Measurements from ENCODE around the gene ATAD3A. TPM values are rescaled to one million over a fixed set of nuclear protein-coding genes. Genes with fewer than 3 reads are reported as not detected.
"Not testable (repeated sequence)": the region's sequence is repeated elsewhere in the genome, so short reads cannot be mapped to it uniquely, and the experiment has no call there.

The ATAD3A gene
- total RNA-seq, 1 experiment from 2014 or later, result 155 TPM

- no peak for DNase-seq (ENCODE audit: low spot score)
These were observed 43.3 kb downstream of the ATAD3A start for GRCh38 chr1:1554926-1555915.

- no peak for DNase-seq (ENCODE audit: low spot score)
These were observed 44.5 kb downstream of the ATAD3A start for GRCh38 chr1:1556505-1556904.

- not testable (repeated sequence) for DNase-seq (ENCODE audit: low spot score)
These were observed 45.0 kb downstream of the ATAD3A start for GRCh38 chr1:1556961-1557360.

GRCh38 chr1:1557688-1558087 lies 45.7 kb downstream of the ATAD3A start:
- not testable (repeated sequence) for DNase-seq (ENCODE audit: low spot score)

DNA sequence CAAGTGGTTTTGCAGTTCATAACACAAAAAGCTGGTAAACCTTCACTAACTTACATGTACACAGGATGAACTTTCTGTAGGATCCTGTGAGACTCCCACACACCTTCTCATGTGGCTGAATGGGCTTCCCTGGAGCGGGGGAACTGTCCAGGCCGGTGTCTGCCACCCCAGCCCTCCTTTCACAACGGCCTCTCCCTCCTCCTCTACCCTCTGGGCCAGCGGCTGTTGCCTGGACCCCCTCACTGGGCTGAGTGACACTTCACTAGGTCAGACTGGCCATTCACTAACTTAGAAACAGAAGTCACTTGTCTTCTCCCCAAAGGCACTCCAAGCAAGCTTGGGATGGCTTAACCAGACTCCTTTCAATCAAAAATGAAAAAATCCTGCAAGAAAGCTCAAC lies 46.6 kb downstream of the ATAD3A start:
- no peak for DNase-seq (ENCODE audit: low spot score)

GRCh38 chr1:1559066-1559465 lies 47.1 kb downstream of the ATAD3A start:
- no peak for DNase-seq (ENCODE audit: low spot score)

DNA sequence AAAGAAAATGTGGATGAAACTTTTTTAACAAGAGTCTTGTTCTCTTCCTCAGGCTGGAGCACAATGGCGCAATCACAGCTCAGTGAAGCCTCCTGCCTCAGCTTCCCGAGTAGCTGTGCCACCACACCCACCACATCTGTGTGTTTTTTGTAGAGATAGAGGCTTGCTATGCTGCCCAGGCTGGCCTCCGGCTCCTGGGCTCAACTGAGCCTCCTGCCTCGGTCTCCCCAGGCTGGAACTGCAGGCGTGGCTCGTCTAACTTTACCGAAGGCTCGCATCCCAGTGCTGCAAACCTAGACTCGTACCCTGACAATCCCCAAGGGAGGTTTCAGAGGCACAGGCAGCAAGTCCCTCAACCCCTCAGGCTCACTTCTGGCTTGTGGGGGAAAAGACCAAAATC lies 48.2 kb downstream of the ATAD3A start:
- DNase-seq (ENCODE audit: low spot score), result no peak

GRCh38 chr1:1561801-1562470 lies 50.0 kb downstream of the ATAD3A start:
- DNase-seq (ENCODE audit: low spot score), result no peak

GRCh38 chr1:1562556-1563195 lies 50.7 kb downstream of the ATAD3A start:
- DNase-seq (ENCODE audit: low spot score), result no peak

DNA sequence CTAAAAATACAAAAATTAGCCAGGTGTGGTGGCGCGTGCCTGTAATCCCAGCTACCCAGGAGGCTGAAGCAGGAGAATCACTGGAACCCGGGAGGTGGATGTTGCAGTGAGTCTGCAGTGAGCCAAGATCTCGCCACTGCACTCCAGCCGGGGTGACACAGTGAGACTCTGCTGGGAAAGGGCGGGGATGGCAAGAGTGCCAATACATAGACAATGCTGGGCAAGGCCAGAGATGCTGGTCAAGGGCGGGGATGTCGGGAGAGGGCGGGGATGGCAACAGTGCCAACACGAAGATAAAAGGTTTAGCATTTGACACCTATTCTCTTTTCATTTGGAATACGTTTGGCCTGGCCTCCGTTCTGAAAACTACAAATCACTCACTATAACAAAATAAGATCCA lies 51.7 kb downstream of the ATAD3A start:
- DNase-seq (ENCODE audit: low spot score), result no peak

- no peak for DNase-seq (ENCODE audit: low spot score)
These were observed 52.3 kb downstream of the ATAD3A start for GRCh38 chr1:1564268-1564667.

DNA sequence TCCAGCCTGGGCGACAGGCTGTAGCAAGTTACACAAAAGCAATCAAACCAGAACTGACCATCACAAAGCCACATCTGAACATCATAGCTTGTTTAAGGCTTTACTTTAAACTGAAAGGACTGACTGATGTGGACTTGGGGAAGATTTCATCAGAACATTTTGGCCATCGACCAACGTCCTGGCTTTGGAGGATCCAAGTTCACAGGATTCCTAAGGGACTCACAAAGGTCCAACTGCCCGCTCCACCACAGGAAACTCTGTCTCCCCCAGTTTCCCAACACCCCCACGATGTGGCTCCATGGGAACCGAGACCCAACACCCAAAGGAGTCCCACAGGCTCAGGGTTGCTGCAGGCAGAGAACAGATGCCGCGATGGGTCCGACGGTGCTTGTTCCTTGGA lies 53.4 kb downstream of the ATAD3A start:
- DNase-seq (ENCODE audit: low spot score), result no peak

GRCh38 chr1:1567152-1567875 lies 55.4 kb downstream of the ATAD3A start:
- no peak for DNase-seq (ENCODE audit: low spot score)

DNA sequence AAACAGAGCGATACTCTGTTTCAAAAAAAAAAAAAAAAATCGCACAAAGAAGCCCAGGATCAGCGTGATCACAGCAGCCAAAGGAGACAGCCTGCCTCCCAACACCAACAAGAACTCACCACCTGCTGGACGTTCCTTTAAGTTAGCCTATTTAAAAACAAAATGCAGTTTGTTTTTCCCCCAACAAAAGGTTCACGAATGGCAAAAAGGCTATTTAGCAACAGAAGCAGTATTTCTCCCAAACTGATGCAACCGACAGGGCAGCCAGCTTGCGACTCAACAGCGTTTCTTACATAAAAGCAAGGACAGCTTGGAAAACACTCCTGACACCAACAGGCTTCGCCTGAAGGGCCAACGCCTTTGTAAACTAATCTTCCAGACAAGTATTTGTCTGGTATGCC lies 55.9 kb downstream of the ATAD3A start:
- no peak for DNase-seq (ENCODE audit: low spot score)

GRCh38 chr1:1569341-1569740 lies 57.4 kb downstream of the ATAD3A start:
- DNase-seq (ENCODE audit: low spot score), result no peak

GRCh38 chr1:1573843-1574720 lies 62.1 kb downstream of the ATAD3A start:
- peak; percentile 67 for DNase-seq (ENCODE audit: low spot score)

- peak; percentile 94 for DNase-seq (ENCODE audit: low spot score)
These were observed 63.0 kb downstream of the ATAD3A start, which contains the start of gene SSU72 for GRCh38 chr1:1574721-1575537. Gene SSU72 (minus strand): TSS chr1:1574863. CDS start chr1:1574557, 306 bp downstream.

- DNase-seq (ENCODE audit: low spot score), result no peak
These were observed 65.5 kb downstream of the ATAD3A start for GRCh38 chr1:1577367-1578011.

GRCh38 chr1:1578371-1578940 lies 66.5 kb downstream of the ATAD3A start:
- DNase-seq (ENCODE audit: low spot score), result no peak
